Measurements from ENCODE around the gene STAT2.
A peak's percentile ranks its signal among the peaks of the same experiment; 100 is the strongest.
"Not testable (repeated sequence)": the region's sequence is repeated elsewhere in the genome, so short reads cannot be mapped to it uniquely, and the experiment has no call there.

Gene STAT2

GRCh38 chr12:56359851-56360767 lies at the start of gene STAT2:
Gene STAT2, minus strand, starts transcription at chr12:56360107. Its CDS starts 3,536 bp downstream, at chr12:56356571.
- peak; percentile 58 to 100 (median 99) for DNase-seq

- no peak for DNase-seq
These were observed 49.0 kb upstream of the STAT2 start for GRCh38 chr12:56408799-56409417.

GRCh38 chr12:56404227-56404626 lies 44.3 kb upstream of the STAT2 start:
- DNase-seq: not testable (repeated sequence)

GRCh38 chr12:56401612-56402011 lies 41.7 kb upstream of the STAT2 start:
- DNase-seq: not testable (repeated sequence)

- DNase-seq: not testable (repeated sequence)
These were observed 41.2 kb upstream of the STAT2 start for GRCh38 chr12:56401125-56401524.

GRCh38 chr12:56399466-56399865 lies 39.6 kb upstream of the STAT2 start:
- not testable (repeated sequence) for DNase-seq

- DNase-seq: no peak
These were observed 38.4 kb upstream of the STAT2 start for GRCh38 chr12:56398324-56398723.

- DNase-seq: no peak
These were observed 32.4 kb upstream of the STAT2 start for GRCh38 chr12:56392331-56392730.

GRCh38 chr12:56391721-56392120 lies 31.8 kb upstream of the STAT2 start:
- DNase-seq: no peak

GRCh38 chr12:56389412-56389811 lies 29.5 kb upstream of the STAT2 start:
- DNase-seq: no peak

- DNase-seq: no peak
These were observed 27.3 kb upstream of the STAT2 start for GRCh38 chr12:56387152-56387736.

- DNase-seq: no peak
These were observed 26.0 kb upstream of the STAT2 start for GRCh38 chr12:56385873-56386272.

GRCh38 chr12:56382611-56383010 lies 22.7 kb upstream of the STAT2 start:
- DNase-seq: no peak

GRCh38 chr12:56377989-56378316 lies 18.0 kb upstream of the STAT2 start:
- DNase-seq: no peak

GRCh38 chr12:56377310-56377988 lies 17.5 kb upstream of the STAT2 start:
- no peak for DNase-seq

- DNase-seq: no peak
These were observed 15.9 kb upstream of the STAT2 start for GRCh38 chr12:56375598-56376434.

GRCh38 chr12:56374726-56375597 lies 15.1 kb upstream of the STAT2 start:
- DNase-seq: no peak

GRCh38 chr12:56373515-56373914 lies 13.6 kb upstream of the STAT2 start:
- DNase-seq: no peak

GRCh38 chr12:56366948-56367347 lies 7.0 kb upstream of the STAT2 start:
- DNase-seq: no peak

Measured in amygdala (tissue), 56 donors.